ENCODE measurements around the gene SLC24A4.
A peak's percentile ranks its signal among the peaks of the same experiment; 100 is the strongest.

SLC24A4 gene

DNA sequence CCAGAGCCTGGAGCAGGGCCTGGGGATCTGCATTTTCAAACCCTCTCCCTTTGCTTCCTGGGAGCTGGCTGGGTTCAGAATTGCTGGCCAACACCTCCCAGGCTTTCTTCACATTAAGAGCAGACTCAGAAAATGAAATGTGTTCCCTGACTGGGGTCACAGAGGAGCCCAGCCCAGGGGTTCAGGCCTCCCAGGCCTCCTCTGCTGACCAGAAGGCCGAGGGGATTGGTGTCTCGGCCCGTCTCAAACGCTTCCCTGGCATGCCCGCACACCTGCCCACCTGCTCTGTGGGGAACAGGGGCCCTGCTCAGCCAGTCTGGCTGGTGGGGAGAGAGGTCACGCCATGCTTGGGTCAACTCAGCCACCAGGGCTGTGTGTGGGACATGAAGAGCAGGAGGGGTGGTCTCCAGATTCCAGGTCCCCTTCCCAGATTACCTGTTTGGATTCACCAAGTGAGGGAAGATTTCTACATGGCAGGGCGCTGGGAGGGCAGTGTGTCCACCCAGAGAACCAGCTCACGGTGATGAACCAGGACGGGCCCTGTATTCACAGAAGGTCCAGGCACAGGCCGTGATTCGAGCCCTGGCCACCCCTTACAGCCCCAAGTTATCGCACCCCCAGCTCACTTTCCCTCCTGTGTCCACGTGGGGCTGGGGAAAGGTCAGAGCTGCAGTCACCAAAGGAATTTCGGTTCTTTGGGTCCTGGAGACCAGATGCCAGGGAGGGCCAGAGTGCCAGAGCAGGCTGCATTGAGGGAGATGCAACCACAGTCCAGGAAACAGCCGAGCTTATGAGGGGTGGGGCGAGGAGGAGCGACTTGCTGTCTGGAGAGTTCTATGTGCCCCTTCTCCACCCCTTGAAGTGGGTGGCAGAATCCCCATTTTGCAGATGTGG, 135.4 kb downstream of the SLC24A4 start:
- DNase-seq (ENCODE audit: low read depth, low spot score) = no peak

DNA sequence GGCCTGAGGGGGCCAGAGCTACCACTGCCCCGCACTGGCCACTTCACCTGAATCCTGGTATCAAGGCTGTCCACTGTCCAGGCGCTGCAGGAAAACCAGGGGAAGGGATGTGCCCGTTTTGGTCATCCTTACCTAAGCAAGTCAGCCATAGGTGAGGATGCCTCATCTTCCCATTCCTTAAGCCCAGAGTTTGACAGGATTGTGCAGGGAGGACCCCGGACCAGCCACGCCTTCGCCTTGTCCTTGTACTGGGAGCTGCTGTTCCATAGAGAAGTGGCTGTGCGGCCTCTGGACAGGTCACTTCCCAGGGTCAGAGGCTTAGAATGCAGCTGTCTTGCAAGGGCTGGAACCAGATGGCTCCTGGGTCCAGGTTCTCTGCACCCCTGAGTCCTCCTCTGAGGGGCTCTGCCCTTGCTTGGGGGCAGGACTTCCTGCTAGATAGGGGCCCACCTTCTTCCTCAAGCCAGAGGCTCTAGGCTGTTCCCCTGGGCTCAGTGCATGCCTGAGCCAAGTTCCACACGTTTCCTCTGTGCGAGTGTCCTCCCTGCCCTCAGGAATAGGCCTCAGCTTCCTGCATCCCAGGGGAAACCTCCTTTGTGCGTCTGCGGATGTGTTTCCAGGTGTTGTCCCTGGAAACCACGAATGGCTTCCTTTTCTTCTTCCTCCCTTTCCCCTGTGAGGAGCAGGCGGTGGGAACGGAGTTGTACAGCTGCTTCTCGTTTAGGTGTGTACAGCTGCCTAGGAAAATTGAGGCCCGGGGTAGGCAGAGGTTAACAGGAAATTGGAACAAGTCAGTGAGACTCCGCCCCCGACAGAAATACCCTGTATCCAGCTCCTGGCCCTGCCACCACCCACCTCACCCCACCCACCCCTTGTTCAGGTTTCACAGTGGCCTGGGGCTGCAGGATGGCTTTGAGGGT, 136.3 kb downstream of the SLC24A4 start:
- no peak for DNase-seq (ENCODE audit: low read depth, low spot score)

DNA sequence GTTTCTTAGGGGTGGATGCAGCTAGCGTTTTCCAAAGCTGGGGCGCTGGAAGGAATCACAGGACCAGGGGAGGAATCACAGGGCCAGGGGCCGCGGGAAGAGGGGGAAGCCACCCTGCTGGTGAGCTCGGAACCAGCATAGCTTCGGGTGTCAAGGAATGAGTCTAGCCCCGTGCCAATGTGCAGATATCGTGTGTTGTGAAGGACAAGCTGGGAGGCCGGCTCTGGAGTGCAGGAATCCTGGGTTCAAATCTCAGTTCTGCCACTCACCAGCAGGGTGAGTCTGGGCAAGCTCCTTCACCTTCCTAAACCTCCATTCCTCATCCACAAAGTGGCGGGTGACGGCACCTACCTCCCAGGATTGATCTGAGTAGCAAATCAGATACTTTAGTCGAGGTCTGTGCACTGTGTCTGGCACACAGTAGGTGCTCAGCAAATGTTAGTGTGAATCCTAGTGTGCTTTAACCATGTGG, 137.0 kb downstream of the SLC24A4 start:
- no peak for DNase-seq (ENCODE audit: low read depth, low spot score)

DNA sequence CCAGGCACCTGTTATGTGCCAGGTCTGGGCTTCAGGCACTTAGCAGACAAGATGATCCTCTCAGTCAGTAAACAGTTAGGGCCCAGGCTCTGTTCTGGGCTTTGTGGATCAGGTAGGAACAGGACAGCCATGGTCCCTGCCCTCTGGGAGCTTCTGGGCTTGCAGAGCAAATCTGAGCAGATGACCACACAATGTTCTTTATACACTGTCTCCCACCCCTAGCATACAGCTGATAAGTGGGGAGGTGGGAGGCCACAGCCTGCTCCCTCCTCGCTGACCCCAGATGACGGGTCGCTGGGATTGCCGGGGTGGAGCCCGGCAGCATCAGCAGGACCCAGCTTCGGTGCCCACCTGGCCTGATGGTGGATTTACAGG, 137.6 kb downstream of the SLC24A4 start:
- no peak for DNase-seq (ENCODE audit: low read depth, low spot score)

DNA sequence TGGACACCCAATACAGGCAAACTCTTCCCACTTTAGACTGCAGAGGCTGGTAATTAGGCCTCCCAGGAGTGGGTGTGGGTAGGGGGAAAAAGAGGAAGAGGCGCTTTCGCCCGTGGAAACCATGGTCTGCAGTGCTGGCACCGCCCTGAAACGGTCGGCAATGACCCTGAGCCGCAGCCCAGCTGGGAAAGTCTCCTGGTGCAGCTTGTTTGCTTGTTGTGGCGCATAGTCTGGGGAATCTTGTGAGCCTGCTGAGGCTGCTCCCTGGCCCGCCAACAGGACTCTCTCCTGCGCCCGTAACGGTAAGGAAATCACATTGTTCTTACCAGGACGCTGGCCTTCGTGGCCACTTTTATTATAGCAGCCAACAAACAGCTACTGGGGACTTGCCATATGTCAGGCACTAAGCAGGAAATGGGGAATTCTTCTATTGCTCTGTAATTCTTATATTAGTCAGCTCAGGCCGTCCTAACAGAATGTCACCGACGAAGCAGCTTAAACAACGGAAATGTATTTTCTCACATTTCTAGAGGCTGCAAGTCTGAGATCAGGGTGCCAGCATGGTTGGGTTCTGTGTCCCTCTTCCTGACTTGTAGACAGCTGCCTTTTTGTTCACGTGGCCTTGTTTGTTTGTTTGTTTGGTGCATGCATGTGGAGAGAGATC, 138.1 kb downstream of the SLC24A4 start:
- DNase-seq (ENCODE audit: low read depth, low spot score) = no peak

DNA sequence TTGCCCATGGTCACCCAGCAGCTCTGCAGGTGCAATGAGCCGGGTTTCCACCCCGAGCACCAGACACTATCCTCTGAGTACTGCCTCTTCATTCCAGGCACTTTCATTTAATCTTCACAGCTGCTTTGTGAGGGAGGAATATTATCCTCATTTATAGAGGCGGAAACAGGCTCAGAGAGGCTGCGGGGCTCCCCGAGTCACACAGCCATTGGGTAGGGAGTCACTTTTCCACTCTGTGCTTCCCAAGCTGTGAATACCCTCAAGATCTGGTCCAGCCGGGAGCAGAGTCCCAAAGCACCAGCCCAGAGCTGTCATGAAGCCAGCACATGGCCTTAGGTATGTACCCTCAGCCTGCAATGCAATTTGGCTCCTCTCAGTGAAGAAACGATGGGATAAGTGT, 138.9 kb downstream of the SLC24A4 start:
- DNase-seq (ENCODE audit: low read depth, low spot score) = no peak

DNA sequence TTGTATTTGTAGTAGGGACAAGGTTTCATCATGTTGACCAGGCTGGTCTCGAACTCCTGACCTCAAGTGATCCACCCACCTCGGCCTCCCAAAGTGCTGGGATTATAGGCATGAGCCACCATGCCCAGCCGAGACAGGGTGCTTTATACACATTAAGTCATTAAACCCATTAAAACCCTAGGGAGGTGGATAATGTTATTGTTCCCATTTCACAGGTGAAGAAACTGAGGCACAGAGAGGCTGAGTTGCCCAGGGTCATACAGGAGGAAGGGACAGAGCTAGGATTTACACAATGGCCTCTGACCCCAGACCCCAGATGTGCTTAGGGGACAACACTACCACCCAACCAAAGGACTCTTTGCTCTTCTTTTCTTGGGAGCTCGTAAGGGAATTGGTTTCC, 139.6 kb downstream of the SLC24A4 start:
- no peak for DNase-seq (ENCODE audit: low read depth, low spot score)

DNA sequence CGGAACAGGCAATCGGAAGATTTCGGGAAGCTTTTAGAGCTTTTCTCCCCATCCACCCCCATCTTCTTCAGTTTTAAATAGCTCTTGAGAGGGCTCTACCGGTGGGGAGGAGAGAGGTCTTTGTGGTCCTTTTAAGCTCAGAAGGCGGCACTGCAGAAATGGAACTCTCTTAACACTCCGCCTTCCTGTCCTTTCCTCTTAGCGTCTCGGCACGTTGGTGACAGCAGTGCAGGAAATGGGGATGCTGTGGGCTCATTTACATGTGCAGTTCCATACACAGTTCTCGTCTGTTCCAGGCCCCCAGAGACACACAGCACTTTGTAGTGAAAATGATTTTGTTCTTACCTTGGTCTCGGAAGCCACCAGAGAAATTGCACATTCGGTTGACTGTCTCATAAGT, 140.2 kb downstream of the SLC24A4 start:
- DNase-seq (ENCODE audit: low read depth, low spot score) = no peak

DNA sequence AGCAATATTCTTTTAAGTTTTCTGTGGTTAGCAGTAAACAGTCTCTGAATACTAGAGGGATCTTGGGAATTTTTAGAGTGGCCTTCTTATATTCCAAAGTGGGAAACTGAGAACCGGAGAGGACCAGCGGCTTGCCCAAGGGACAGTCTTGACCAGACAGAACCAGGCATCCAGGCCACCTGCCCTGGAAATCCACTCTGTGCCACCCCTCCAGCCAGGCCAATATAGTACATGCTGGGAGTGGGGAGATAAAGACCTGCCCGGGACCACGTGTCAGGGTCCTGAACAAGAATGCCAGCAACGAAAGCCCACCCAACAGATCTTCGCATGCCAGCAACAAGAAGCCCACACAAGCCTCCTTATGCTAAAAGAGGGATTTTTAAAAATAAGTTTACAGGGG, 141.2 kb downstream of the SLC24A4 start:
- DNase-seq (ENCODE audit: low read depth, low spot score) = no peak

DNA sequence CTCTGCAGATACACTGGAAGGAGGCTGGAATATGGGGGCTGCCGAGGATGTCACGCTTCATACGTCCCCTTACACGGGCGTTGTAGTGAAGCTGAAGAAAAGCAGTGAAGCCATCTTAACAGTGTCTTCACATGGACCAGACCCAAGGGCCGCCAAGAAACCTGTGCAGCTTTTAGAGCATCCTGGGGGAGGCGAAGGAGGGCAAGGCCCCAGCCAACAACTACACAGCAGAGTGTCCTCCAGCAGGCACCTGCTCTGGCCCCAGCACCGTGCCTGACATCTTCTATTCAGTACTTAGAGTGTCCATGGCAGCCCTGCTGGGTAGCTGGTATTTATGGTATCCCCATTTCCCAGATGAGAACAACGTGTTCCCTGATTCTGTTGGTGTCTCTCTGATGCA, 141.8 kb downstream of the SLC24A4 start:
- no peak for DNase-seq (ENCODE audit: low read depth, low spot score)

DNA sequence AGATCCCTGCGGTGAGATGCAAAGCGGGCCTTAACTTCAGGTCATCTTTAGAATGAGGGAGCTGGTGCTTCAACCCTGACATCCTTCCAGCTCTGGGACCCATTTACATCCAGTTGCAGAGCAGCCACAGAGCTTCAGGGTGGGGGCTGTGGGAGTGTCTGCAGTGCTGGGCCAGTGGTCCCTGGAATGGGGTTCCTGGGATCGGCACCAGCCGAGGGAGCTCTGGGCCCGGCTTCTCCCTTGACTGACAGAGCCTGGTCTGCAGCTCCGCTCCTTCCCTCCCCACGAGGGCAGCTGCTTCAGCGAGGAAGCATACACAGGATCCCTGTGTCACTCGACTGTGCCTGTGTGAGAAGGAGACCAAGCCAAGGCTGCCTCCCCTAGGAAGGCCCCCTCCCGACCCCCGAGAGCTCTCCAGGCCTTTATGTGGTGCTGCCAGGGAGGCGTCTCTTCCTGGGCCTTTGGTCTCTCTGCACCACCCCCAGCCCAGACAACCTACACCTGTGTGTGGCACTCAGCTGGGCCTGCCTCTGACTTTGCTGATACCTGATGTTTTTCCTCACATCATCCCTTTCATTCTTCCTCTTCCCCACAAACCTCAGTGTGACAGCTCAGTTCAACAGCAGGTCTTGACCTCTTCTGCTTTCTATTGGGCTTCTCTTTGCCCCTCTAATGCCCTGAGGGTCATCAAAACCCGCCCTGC, 142.5 kb downstream of the SLC24A4 start:
- DNase-seq (ENCODE audit: low read depth, low spot score) = no peak

DNA sequence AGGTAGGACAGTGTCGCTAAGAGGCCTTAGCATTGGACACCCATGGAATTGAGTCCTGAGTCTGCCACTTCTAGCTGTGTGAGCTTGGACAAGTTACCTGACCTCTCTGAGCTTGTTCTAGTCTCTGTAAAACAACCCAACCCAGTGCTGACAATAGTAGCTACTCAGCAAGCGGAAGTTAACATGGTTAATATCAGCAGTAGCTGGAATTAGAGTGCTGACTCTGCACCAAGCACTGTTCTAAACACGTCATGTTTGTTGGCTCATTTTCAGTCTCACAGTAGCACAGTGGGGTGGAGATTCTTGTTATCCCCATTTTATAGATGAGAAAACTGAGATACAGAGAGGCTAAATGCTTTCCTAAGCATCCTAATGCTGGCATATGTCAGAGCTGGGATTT, 143.1 kb downstream of the SLC24A4 start:
- DNase-seq (ENCODE audit: low read depth, low spot score) = no peak

DNA sequence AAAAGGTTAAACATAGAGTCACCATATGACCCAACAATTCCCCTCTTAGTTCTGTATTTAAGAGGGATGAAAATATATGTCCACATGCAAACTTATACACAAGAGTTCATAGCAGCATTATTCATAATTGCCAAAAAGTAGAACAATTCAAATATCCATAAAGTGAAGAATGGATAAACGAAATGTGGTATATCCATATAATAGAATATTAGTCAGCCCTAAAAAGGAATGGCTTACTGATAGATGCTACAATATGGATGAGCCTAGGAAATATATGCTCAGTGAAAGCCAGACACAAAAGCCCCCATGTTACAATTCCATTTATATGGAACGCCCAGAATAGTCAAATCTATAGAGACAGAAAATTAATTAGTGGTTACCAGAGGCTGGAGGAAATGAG, 146.6 kb downstream of the SLC24A4 start:
- DNase-seq (ENCODE audit: low read depth, low spot score) = no peak

DNA sequence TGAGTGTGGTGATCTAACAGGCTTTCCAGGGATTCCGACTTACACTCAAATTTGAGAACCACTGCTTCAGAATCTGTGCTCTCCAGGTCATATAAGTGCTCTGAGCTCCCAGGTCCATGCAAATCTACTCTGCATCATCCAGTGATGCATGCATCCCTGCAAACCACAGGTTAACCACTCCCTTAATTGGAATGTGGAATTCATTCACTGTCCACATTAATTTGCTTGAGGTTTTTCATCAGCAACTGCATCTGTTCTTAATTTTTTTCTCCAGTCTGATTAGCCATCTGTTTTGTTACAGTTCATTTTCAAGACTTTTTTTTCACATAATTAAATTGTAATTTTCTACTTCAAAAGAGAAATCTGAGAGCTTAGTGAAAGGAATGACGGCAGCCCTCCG, 147.2 kb downstream of the SLC24A4 start:
- no peak for DNase-seq (ENCODE audit: low read depth, low spot score)

DNA sequence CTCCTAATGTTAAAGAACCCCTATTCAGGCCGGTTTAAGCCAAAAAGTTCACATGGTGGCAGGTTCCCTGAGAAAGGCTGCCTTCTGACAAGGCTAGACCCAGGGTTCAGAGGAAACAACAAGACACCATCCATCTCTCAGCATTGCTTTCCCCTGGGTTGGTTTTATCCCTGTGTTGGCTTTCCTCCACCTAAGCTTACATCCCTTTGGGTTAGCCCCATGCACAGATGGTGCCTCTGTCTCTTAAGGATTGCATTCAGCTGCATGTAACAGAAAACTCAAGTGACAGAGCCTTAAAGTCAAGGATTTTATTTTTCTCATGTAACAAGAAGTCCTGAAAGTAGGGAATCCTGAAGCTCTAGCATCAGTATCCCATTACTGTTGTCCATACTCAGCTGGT, 147.8 kb downstream of the SLC24A4 start:
- no peak for DNase-seq (ENCODE audit: low read depth, low spot score)

DNA sequence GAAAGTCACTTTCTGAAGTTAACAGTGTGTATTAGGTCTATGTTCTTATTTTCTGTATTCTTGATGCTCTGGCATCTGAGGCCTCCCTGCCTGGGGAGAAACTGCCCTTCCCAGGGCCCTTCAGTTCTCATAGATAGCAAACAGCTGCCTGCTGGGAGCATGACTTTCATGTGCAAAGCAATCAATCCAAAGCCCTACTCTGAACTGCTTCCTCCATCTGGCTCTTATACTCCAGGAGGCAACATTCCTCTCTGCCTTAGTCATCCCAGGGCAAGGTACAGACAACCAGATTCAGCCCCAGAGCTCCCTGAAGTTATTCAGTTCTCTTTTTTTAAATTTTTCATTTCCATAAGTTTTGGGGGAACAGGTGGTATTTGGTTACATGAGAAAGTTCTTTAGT, 149.0 kb downstream of the SLC24A4 start:
- DNase-seq (ENCODE audit: low read depth, low spot score) = peak; percentile 49

DNA sequence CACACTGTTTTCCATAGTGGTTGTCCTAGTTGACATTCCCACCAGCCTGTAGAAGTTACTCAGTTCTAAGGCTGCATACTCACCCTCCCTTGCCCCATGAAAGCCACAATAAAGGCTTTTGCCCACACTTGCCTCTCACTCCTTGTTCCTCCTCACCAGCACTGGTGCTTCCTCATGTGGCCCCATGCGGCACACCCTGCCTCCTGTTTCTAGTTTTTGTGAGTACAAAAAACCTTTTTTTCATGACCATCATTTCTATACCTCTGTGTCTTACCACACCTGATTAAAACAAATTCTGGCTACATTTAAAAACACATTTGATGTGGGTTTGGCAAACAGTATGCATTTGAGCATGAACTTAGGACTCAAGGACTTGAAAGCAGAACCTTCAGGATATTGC, 149.9 kb downstream of the SLC24A4 start:
- no peak for DNase-seq (ENCODE audit: low read depth, low spot score)

DNA sequence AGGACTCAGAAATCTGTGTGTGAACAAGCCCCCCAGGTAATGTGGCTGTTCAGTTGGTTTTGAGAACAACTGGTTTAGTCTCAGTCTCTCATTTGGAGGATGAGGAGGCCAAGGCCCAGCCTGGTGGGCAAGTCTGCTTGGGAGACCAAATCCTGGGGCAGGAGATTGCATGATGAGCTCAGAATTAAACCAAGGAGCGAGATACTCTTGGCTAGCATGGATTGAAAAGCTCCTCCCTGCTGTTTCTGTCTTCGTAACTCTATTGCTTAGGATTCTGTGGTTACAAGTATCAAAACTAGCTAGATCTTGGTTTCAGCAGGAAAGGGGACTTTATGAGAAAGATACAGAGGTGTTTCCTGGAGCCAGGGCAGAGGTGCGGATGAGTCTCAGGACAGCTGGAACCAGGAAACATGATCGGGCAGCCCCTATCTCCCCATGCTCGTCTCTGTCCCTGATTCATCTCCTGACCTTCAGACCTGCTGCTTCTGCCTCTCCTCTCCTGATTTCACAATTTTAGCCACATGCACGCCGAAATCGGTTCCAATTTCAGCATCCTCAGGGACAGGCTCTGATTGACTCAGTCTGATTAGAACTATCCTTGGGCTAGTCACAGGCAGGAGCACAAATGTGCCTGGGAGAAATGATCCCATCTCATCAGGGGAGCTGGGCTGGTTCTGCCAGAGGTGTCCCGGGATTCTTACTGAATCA, 150.4 kb downstream of the SLC24A4 start:
- no peak for DNase-seq (ENCODE audit: low read depth, low spot score)

DNA sequence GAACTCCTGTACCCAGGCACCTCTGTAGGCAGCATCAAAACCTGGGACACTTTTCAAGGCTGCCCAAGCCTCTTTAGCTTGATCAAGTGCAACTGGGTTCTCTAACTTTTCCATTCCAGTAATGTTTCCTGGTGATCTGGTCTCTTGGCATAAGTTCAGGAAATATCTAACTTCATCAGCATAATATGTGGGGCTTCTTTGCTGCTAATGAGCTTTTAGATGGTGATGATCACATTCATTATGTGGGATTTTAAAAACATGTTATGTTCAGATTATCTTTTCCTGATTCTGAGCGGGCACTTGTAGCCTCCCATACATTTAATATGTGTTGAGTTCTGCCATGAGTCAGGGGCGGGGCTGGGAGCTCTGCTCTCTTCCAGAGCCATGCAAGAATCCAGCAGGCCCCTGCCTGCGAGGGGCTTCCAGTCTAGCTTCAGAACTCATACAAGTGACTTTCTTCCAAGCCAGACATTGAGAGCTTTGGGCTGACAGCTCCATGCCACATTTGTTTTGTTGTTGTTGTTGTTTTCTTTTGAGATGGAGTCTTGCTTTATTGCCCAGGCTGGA, 151.1 kb downstream of the SLC24A4 start:
- no peak for DNase-seq (ENCODE audit: low read depth, low spot score)

DNA sequence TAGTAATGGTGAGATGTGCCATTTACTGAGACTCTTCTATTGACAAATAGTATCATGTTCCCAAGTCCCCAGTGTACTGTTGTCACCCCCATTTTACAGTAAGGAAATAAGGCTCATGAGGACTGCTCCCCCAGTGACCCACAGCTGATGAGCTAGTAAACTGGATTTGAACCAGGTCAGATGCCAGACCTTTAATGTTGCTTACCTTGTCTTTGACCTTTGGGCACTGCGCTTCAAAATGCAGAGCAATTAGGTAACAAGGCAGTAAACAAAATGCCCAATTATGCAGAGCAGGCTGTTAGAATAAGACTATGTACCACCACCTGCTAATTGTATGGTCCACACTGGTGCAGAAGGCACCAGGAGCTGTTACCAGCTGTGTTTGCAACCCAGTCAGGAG, 152.1 kb downstream of the SLC24A4 start:
- DNase-seq (ENCODE audit: low read depth, low spot score) = no peak

All from brain pericyte (primary cell).